Left renal cortex interstitium (tissue), 4 donors: ENCODE measurements around the gene GRN. TPM values are rescaled to one million over a fixed set of nuclear protein-coding genes. Genes with fewer than 3 reads are reported as not detected.

Experiments used
- DNase-seq, 4 donors: peaks; one replicate each; pipeline ENCODE4 v3.0.0-alpha.2; 2013; ENCODE audit warnings: low read depth in 4 of 4, low spot score in 2 of 4, missing footprints in 1 of 4
- polyA plus RNA-seq, 4 donors: library from polyadenylated mRNA; unstranded; fragments of 120-200 nt; gene quantifications; one replicate each; pipeline ENCODE4 v1.2.1, GENCODE V29; 2013; ENCODE audit not compliant: insufficient read length in 4 of 4

Gene GRN
- polyA plus RNA-seq, 4 donors, result 236 to 317 (median 277) TPM

GRCh38 chr17:44398692-44399691 is 53.9 kb downstream of the GRN start:
- DNase-seq, result no peak

- DNase-seq, result no peak
These were observed 55.2 kb downstream of the GRN start for GRCh38 chr17:44400226-44400847.

Other genes with a start within 250 kb of the GRN start
- gene HDAC5, start 221.7 kb upstream of the GRN start, polyA plus RNA-seq, result 10 to 100 TPM; 45.7 to 66.1 (median 52.1) TPM
- 1 to 10 TPM; 3.7 to 5.8 (median 5.0) TPM for gene HROB, start 203.4 kb upstream of the GRN start, polyA plus RNA-seq
- 1 to 10 TPM; 1.7 to 4.8 (median 3.1) TPM for gene ASB16, start 174.6 kb upstream of the GRN start, polyA plus RNA-seq
- gene TMUB2, start 158.3 kb upstream of the GRN start, polyA plus RNA-seq, result 10 to 100 TPM; 42.9 to 54.2 (median 51.6) TPM
- gene ATXN7L3, start 145.4 kb upstream of the GRN start, polyA plus RNA-seq, result 10 to 100 TPM; 63.4 to 70.7 (median 67.5) TPM
- gene UBTF, start 125.6 kb upstream of the GRN start, polyA plus RNA-seq, result 100 to 1,000 TPM; 124 to 142 (median 130) TPM
- gene SLC4A1, start 77.2 kb upstream of the GRN start, polyA plus RNA-seq, result 10 to 100 TPM in 2 of 4 donors, 1 to 10 TPM in 2; 6.6 to 23.4 (median 10.3) TPM
- 1 to 10 TPM; 1.5 to 2.8 (median 1.7) TPM for gene RUNDC3A, start 36.7 kb upstream of the GRN start, polyA plus RNA-seq
- 100 to 1,000 TPM in 3 of 4 donors, 10 to 100 TPM in 1; 89.3 to 120 (median 107) TPM for gene SLC25A39, start 20.5 kb upstream of the GRN start, polyA plus RNA-seq
- gene FAM171A2, start 18.6 kb downstream of the GRN start, polyA plus RNA-seq, result 10 to 100 TPM; 28.5 to 57.4 (median 44.5) TPM
- gene ITGA2B, start 44.3 kb downstream of the GRN start, polyA plus RNA-seq, result 1 to 10 TPM; 4.6 to 9.1 (median 5.3) TPM
- gene GPATCH8, start 158.1 kb downstream of the GRN start, polyA plus RNA-seq, result 10 to 100 TPM; 38.3 to 64.9 (median 50.1) TPM
- gene FZD2, start 212.2 kb downstream of the GRN start, polyA plus RNA-seq, result 10 to 100 TPM; 26.0 to 55.1 (median 38.1) TPM